Eye (tissue), 1 donor: ENCODE measurements around the gene HOXB5.
A peak's percentile ranks its signal among the peaks of the same experiment; 100 is the strongest.

ENCODE experiments used
- DNase-seq: peaks from one replicate; pipeline ENCODE4 v3.0.0-alpha.2; 2015

Gene HOXB5

DNA sequence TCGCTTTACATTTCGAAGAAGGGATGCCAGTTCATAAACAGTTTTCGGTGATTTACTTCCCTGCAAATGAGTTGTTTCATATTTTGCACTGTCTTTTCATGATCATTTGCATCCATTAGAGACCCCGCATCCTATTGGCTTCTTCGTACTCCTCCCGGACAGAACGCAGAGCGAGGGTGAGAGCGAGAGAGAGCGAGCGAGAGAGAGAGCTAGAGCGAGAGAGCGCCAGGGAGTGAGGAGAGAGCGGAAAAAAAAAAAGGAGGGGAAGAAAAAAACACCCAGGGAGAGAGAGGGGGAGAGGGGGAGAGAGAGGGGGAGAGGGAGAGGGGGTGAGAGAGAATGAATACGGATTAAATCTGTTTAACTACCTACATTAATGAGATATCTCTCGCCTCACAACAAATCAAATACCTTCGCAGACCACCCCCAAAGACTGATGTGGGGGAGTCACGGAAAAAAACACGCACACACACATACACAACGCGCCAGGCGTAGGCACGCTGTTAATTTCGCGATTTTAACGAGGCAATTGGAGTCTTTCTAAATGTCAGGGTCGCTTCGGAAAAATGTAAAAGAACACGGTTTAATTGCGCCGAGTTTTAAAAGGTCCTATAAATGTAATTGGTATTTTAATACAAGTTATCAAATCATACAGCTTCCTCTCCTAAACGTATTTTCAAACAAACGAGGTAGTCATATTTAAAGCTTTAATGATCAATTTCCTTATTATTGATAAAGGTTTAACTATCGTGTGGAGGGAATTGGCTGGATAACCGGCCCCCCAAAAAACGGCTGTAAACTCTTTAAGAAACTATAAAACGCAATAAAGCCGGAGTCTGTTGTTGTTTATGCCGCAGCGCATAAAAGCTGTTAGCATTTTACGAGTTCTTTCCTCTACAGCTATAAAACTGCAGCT lies 21.7 kb upstream of the HOXB5 start, which contains the start of gene HOXB8:
Gene HOXB8, minus strand, starts transcription at position 246 of the 916 bp plus-strand sequence. CDS start 588 bp downstream, outside the sequence.
- DNase-seq = peak; percentile 57

DNA sequence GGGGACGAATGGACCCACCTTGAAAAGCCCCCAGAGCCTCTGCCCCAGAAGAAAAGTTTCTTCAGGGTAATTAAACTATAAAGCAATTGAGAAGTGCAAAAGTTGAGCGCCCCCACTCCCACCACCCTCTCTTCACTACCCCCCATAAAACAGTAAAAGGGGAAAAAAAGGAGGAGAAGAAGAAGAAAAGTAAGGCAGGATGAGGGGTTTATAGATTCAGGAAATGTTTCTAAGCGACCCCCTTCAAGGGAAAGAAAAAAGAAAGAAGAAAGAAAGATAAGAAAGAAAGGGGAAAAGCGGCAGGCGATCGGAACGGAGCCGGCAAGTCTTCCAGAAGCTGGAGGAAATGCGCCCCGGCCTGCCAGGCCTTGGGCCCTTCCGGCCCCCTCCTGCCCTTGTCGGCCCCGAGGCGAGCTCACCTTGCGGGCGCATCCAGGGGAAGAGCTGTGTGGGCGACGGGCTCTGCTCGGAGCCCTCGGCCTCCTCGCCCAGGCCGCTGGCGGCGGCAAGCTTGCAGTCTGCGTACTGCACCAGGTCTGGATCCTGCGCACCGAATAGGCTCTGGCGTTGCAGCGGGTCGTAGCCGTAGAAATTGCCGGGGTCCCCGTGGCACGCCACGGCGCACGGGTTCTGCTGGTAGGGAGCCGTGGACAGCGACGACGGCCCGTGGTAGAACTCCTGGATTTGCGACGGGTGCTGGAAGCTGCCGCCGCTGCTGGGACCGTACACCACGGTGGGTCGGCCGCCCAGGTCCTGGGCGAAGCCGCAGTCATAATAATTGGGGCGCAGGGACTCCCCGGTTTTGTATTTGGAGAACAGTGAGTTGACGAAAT lies 20.5 kb upstream of the HOXB5 start:
- DNase-seq = peak; percentile 65

GRCh38 chr17:48612854-48613691 lies 19.5 kb upstream of the HOXB5 start:
- peak; percentile 74 for DNase-seq

- peak; percentile 52 for DNase-seq
Observed at GRCh38 chr17:48612456-48612853, 18.9 kb upstream of the HOXB5 start.

GRCh38 chr17:48611681-48612455 lies 18.3 kb upstream of the HOXB5 start:
- no peak for DNase-seq

DNA sequence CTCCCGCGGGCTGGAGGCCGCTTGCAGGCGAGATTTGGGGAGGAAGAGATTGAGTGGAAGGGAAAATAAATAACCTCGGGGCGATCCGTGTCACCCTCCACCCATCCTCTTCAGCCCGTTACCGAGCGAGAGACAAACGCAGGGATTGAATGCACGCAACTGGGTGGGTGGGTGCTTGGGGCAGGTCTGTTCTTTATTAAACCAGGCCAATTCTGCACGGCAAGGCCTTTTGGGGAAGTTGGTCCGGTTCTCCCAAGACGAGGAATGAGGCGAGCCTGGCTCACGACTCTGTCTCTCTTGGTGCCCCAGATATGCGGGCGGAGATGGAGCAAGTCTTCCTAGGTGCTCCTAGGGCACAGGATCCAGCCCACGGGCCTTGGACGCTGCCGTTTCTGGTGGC lies 17.6 kb upstream of the HOXB5 start:
- DNase-seq = no peak

DNA sequence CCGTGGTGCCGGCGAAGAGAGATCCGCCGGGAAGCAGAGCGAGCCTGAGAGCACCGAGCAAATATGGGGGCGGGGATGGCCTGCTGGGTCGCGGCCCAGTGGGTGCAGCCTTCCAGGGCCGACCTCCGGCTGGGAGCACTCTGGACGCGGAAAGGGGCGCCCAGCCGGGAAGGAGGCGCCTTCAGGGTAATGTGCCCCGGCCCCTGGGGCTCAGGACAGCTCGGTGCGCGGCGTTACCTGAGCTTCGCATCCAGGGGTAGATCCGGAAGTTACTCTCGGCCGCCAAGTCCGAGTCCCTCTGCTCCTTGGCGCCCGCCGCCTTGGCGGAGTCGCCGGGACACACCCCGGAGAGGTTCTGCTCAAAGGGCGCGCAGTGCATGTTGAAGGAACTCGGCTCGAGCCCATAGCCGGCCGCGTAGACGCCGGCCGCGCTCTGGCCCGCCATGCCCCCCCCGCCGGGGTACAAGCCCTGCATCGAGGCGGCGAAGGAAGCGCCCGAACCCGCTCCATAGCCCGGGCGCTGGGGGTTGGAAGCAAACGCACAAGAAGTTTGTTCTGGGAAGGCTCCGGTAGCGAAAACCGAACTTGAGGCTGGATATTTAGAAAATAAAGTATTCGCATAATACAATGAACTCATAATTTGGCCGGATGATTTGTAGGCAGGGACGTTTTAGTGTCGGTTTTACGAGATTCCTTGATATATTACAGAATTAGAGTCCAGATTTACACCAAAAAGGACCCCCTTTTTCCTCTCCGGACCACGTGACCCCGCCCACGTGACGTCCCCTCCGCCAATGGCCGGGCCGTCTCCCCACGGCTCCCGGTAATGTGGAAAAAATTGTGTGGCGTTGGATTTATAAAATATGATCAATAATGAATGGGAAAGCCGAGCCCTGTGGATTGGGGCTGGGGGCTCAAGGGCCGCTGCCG lies 17.0 kb upstream of the HOXB5 start, which contains the start of gene HOXB7:
Gene HOXB7, minus strand, starts transcription at position 736 of the 930 bp plus-strand sequence. Its CDS starts 99 bp downstream, at position 637.
- peak; percentile 72 for DNase-seq

DNA sequence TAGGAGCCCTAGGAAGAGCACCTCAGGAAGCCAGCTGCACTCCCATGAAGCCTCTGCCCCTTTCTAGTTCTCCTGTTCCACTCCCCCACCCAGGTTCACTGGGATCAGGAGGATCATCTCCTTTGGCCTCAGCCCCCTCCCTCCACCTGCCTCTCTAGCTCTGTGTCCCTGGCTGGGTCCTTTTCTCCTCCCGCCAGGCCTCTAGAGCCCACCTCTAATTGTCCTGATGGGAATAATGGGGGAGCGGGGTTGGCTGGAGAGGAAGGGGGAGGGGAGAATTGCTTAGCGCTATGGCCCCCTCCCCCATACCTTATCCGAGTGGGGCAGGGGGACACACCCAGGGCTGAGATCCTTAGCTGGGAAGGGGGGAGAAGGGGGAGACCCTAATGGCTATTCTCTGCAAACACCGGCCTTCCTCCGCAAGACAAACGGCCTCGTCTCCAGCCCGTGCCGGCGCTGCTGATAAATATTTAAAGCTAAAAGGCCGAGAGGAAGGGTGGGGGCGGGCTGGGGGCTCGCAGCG lies 16.2 kb upstream of the HOXB5 start:
- DNase-seq = no peak

DNA sequence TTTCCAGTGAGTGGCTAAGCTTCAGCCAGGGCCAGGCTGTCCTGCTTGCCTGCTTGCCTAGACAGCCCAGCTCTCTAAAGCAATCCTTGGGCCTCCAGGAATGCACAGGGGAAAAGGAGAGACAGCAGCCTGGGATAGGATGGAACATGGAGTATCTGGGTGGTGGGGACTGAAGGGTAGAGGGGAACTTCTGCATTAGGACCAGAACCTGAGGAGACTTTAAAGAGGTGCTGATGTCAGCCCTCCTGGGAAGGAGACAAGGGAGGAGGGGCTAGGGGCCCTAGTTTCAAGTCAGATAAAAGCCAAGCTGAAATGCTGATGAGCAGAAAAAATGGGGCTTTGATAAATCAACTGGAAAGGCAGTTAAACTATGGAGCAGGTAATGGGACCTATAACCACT lies 15.5 kb upstream of the HOXB5 start:
- no peak for DNase-seq

- DNase-seq = no peak
Observed at GRCh38 chr17:48608494-48608834, 14.9 kb upstream of the HOXB5 start.

DNA sequence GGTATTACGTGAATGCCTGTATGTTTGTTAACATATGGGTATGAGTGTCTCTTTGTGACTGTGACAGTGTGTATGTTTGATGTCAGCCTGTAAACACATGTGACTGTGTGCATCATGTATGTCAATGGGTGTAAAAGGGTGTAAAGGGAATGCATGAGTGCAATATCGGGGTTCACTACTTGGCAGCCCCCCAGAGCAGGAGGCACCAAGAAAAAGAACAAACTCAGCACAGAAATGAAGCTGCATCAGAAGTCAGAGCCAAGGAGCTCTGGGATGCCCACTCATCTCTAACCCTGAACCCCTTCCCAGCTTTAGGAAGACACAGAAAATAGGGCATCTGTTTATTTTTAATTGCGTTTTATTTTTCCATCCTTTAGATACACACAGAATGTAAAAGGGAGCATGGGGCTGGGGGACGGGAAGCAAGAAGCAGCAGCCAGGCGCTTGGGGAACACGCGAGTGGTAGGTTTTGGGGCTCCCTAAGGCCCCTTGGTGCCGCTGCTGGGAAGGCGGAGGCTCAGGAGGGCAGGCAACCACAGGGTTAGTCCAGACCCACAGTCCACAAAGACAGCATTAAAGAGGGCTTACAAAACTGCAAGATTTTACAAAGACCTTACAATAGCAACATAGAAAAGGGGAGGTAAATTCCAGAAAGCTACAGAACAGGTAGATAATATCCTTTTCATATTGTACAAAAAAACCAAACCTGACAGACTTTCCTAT lies 13.5 kb upstream of the HOXB5 start:
- DNase-seq = no peak

- DNase-seq = peak; percentile 73
Observed at GRCh38 chr17:48605991-48606891, 12.7 kb upstream of the HOXB5 start.

DNA sequence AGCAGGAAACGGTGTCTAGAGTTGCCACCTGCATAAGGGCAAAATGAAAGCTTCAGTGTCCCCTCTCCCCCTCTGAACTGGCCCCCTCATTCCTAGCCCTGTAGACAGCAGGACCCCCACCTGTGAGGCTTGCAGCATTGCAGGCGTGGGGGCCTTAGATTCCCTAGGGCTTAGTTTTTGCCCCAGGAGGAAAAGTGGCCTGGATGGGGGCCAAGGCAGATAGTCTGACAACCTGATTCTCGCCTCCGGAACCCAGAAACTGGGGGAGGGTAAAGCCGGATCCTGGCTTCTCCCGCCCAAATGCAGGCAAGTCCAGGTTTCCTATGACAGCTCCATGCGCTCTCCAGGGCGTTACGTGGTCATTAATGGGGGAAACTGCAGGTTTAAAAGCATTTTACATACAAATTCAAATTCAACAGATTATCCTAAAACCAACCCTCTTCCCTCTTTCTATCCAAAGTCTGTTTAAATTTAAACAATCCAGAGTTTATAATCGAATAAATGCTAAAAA lies 11.9 kb upstream of the HOXB5 start:
- DNase-seq = no peak

DNA sequence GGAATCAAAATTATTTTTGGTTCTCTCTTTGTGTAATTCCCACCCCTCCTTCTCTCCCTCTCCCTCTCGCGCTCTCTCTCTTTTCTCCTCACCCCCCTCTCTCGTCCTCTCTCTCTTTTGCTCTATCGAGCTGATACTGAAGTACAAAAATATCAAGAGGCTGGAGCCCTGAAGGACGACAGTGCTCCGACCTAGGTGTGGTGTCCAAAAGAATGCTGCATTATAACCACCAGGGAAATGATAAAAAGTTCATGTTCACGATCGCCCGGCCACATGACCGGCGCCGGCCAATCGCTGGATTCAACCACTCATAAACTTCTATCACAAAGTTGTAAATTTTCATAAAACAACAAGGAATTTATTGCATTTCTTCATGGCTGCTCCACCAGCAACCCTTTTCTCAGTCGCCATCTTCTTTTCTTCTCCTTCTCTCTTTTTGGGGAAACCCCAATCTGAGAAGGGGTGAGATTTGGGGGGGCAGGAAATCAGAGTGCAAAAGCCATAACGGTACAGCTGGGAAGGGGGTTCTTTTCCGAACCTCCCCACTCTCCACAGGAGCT lies 11.3 kb upstream of the HOXB5 start, which contains the start of gene HOXB6:
Gene HOXB6, minus strand, starts transcription at position 217 of the 560 bp plus-strand sequence. CDS start 6,836 bp downstream, outside the sequence.
- DNase-seq = no peak

DNA sequence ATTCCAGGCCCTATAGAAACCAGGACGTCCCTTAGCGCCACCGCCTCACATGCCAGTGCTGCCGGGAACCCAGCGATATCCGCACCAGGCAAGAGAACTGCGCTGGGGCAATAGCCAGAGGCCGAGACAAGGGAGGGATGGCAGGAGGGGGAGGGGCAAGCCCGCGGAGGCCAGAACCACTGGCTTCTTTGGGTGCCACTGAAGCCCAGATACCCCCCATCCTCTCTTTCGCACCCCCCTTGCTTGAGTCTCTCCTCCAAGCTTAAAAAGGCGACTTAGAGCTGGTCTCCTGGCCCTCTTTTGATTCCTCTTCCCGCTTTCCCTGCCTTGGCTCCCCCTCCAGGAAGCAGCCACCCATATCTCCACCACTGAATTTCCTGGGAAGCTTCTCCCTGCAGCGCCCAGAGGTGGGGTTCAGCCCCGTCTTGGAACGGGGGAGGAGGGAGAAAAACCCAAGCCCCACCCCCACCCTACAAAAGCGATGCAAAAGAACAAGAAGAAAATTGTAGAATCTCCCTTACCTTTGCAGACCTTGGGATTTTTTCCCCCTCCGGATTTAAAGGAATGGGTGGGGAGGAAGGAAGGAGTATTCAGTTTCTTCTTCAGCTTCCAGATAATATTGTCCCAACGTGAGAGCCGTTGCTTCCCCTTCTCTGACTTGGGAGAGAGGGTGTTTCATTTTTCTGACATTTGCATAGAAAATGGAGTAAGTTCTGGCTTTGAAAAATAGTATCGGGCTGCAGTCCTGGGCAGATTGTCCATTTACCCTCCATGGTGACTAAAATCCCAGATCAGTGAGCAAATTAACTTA lies 10.6 kb upstream of the HOXB5 start:
- DNase-seq = no peak

DNA sequence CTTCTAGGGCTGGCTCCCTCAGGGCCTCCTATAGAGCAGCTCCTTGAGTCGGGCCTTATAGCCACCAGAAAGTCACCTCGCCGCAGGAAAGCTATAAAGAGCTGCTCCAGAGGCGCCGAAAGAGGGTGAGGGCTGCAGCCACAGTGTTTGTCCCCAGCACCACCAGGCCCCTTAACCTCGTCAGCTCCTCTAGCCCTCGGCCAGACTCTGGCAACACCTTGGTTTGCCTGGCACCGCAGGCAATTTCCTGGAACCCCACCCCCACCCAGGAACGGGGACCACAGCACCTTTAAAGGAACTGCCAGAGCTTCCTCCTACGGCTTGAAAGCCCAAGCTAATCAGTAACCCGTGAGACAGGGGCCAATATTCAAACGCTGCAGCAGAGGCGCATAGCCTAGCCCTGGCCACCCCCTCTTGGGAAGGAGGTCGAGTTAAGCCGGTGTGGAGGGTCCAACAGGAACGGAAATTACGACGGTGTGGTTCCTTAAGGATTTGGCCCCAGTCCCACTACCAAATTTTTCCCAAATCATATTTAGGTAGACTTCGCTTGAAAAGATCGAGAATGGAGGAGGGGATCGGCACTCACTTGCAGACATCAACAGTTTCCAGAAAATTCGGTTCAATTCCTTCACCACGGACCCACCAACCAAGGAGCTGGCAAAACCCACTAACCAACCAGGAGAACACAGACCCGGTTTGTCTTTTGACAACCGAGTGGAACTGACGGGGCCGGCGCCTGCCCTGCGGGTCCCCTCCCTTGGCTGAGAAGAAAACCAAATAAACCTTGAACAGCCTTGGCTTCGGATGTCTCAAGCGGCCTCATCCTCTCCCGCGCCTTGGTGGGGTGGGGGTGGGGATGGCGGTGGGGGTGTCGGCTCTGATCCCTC lies 8.2 kb upstream of the HOXB5 start:
- DNase-seq = no peak
